ENCODE results near the gene ANP32B.

DNA sequence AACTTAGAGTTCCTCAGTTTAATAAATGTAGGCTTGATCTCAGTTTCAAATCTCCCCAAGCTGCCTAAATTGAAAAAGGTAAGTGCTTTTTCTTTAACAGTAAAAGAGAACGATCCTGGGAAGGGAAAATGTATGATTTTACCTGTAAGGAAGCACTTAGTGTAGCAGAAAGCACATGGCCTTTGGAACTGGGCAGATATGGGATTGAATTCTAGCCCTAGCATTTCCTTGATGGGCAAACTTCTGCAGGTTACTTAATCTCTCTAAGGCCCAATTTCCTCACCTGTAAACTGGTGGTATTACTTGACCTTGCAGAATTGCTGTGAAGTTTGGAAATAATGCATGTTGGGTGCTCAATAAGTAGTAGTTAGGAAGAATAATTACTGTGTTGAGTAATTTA lies 11.6 kb downstream of the ANP32B start:
- TF ChIP-seq, protein P1, sequence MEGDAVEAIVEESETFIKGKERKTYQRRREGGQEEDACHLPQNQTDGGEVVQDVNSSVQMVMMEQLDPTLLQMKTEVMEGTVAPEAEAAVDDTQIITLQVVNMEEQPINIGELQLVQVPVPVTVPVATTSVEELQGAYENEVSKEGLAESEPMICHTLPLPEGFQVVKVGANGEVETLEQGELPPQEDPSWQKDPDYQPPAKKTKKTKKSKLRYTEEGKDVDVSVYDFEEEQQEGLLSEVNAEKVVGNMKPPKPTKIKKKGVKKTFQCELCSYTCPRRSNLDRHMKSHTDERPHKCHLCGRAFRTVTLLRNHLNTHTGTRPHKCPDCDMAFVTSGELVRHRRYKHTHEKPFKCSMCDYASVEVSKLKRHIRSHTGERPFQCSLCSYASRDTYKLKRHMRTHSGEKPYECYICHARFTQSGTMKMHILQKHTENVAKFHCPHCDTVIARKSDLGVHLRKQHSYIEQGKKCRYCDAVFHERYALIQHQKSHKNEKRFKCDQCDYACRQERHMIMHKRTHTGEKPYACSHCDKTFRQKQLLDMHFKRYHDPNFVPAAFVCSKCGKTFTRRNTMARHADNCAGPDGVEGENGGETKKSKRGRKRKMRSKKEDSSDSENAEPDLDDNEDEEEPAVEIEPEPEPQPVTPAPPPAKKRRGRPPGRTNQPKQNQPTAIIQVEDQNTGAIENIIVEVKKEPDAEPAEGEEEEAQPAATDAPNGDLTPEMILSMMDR (conservative IDR thresholded peaks at IDR 0.05; ENCODE audit: low read length) = no peak
- no peak for TF ChIP-seq EZH2phosphoT487 (IDR thresholded peaks at IDR 0.05; ENCODE audit: borderline replicate concordance, low read depth, low read length)

Data from OCI-LY7 (cell line).